Measurements from ENCODE around the gene EIF3L.

Gene EIF3L

GRCh38 chr22:37930952-37931440, 81.8 kb downstream of the EIF3L start:
- no peak for DNase-seq (ENCODE audit: extremely low read depth, insufficient read length)
- no peak for TF ChIP-seq CTCF (IDR thresholded peaks at IDR 0.05; ENCODE audit: insufficient read depth, low read length, poor library complexity, severe bottlenecking)
- no peaks in the 10 kb centered on the region for H3K27me3 ChIP-seq (replicated peaks; ENCODE audit: control insufficient read depth, insufficient read depth, low read length)

DNA sequence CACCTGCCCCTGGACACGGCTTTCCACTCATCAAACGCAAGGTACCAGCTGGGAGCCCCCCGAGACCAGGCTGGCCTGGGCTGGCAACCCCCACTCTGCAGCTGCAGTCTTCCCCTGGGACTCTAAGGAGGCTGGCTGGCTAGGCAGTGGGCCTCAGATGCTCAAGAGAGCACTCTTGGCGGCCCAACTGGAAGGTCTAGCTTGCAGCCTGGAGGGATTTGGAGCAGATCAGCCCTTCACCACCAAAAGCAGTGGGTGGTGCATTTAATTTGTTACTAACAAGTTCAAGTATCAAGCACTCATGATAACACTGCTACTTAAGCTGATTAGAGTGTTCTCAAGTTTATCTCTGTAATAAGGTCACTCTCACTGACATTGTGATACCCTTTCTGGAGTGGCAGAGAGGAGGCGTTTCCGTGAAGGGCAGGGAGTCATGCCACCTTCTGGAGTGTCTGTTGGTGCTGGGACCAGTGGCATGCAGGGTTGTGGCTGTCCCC, 82.7 kb downstream of the EIF3L start:
- no peaks in the 10 kb centered on the region for H3K27me3 ChIP-seq (replicated peaks; ENCODE audit: control insufficient read depth, insufficient read depth, low read length)
- DNase-seq (ENCODE audit: extremely low read depth, insufficient read length): no peak
- no peak overlapping the region for H3K4me3 ChIP-seq (replicated peaks; ENCODE audit: low read depth, low read length)
- peaks cover 12% of the 10 kb centered on the region for H3K36me3 ChIP-seq (ENCODE audit: control insufficient read depth, insufficient read depth, low read length)
- TF ChIP-seq CTCF (IDR thresholded peaks at IDR 0.05; ENCODE audit: insufficient read depth, low read length, poor library complexity, severe bottlenecking): no peak

More at GRCh38 chr22:37930952-37931440, 81.8 kb downstream of the EIF3L start:
- Histone ChIP-seq H3K36me3 (ENCODE audit: control insufficient read depth, insufficient read depth, low read length) (peaks cover 15% of the 10 kb centered on the region), H3K4me3 (replicated peaks; ENCODE audit: low read depth, low read length) (no peak overlapping the region)

GRCh38 chr22:37932401-37932800, 83.2 kb downstream of the EIF3L start:
- TF ChIP-seq CTCF (IDR thresholded peaks at IDR 0.05; ENCODE audit: insufficient read depth, low read length, poor library complexity, severe bottlenecking): no peak
- Histone ChIP-seq H3K27me3 (replicated peaks; ENCODE audit: control insufficient read depth, insufficient read depth, low read length) (no peaks in the 10 kb centered on the region), H3K36me3 (ENCODE audit: control insufficient read depth, insufficient read depth, low read length) (peaks cover 13% of the 10 kb centered on the region), H3K4me3 (replicated peaks; ENCODE audit: low read depth, low read length) (no peak overlapping the region)
- DNase-seq (ENCODE audit: extremely low read depth, insufficient read length): no peak

DNA sequence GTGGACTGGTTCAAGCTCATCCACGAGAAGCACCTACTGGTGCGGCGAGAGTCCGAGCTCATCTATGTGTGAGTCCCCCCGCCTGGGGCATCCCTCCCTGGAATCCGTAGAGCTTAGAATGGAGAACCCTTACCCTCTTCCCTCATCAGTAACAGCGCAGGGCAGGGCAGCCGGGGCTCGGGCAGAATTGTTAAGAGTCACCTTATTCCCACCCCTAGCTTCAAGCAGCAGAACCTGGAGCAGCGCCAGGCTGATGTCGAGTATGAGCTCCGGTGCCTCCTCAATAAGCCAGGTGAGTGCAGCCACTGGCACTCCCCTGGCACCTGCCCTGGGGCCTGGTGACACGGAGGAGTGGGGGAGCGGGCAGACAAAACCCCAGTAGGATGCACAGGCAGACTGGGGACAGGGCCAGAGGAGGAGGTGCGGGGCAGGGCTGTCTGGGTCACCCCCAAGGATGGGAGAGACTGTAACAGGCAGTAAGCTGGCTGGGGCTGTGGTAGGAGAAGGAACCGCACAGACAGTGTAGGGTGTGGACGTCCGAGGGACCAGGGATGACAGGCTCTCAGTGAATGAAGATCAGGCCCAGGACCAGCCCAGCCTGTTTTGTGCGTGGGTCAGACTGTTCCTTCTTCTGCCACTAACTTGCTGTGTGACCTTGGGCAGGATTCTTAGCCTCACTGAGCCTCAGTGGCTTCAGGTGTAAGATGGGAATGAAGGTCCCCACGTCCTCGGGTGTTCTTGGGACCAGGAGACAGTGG, 83.8 kb downstream of the EIF3L start:
- Histone ChIP-seq H3K27me3 (replicated peaks; ENCODE audit: control insufficient read depth, insufficient read depth, low read length) (no peaks in the 10 kb centered on the region), H3K4me3 (replicated peaks; ENCODE audit: low read depth, low read length) (no peak overlapping the region), H3K36me3 (ENCODE audit: control insufficient read depth, insufficient read depth, low read length) (peaks cover 16% of the 10 kb centered on the region)
- DNase-seq (ENCODE audit: extremely low read depth, insufficient read length): no peak
- TF ChIP-seq CTCF (IDR thresholded peaks at IDR 0.05; ENCODE audit: insufficient read depth, low read length, poor library complexity, severe bottlenecking): no peak

DNA sequence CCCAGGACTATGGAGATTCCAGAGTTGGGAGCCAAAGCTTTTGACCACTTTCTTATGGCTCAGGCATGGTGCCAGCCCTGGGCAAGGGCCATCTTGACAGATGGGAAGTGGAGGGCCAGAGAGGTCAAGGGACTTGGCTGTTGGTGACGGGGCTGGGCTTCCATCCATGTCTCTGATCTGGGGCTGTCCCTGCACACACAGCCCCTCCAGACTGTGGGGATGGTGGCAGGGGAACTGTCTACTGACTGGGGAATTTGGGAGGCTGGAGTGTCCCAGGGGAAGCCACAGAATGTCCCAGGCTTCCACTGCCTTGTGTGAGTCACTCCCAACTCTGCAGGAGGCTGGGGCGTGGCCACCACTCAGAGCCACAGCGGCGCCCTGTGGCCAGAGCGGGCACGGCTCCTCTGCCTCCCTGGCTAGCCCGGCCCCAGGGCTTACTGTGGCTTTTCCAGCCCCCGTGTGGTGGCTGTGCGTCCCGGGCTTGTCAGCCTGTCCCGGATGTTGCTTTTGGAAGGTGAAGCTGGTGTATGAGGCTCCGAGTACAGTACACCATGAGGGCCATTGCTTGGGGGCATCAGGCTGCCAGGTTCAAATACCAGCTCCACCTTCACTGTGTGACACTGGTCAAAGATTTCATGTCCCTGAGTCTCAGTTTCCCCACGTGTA, 84.6 kb downstream of the EIF3L start:
- TF ChIP-seq CTCF (IDR thresholded peaks at IDR 0.05; ENCODE audit: insufficient read depth, low read length, poor library complexity, severe bottlenecking): peak; percentile 100
- peaks cover 17% of the 10 kb centered on the region for H3K36me3 ChIP-seq (ENCODE audit: control insufficient read depth, insufficient read depth, low read length)
- peak; percentile 83 for DNase-seq (ENCODE audit: extremely low read depth, insufficient read length)

More for the DNA sequence above, 84.6 kb downstream of the EIF3L start:
- Histone ChIP-seq H3K4me3 (replicated peaks; ENCODE audit: low read depth, low read length) (no peak overlapping the region), H3K27me3 (replicated peaks; ENCODE audit: control insufficient read depth, insufficient read depth, low read length) (no peaks in the 10 kb centered on the region)

All from GM06990 (cell line).